ENCODE measurements around the gene ANXA2. TPM values are rescaled to one million over a fixed set of nuclear protein-coding genes. Genes with fewer than 3 reads are reported as not detected.
"Not testable (repeated sequence)": the region's sequence is repeated elsewhere in the genome, so short reads cannot be mapped to it uniquely, and the experiment has no call there.

Gene ANXA2
- polyA plus RNA-seq, 4 donors: 446 to 630 (median 526) TPM

GRCh38 chr15:60411774-60412425 lies 14.1 kb upstream of the ANXA2 start:
- DNase-seq (ENCODE audit: low read depth in 4 of 4, low spot score in 2 of 4): no peak

GRCh38 chr15:60410350-60410749 lies 12.6 kb upstream of the ANXA2 start:
- DNase-seq (ENCODE audit: low read depth in 4 of 4, low spot score in 2 of 4): not testable (repeated sequence)

GRCh38 chr15:60408463-60408981 lies 10.7 kb upstream of the ANXA2 start:
- DNase-seq (ENCODE audit: low read depth in 4 of 4, low spot score in 2 of 4): no peak

GRCh38 chr15:60407415-60407805 lies 9.6 kb upstream of the ANXA2 start:
- no peak for DNase-seq (ENCODE audit: low read depth in 4 of 4, low spot score in 2 of 4)

- no peak for DNase-seq (ENCODE audit: low read depth in 4 of 4, low spot score in 2 of 4)
These were observed 9.0 kb upstream of the ANXA2 start for GRCh38 chr15:60406513-60407414.

GRCh38 chr15:60405399-60405798 lies 7.6 kb upstream of the ANXA2 start:
- DNase-seq (ENCODE audit: low read depth in 4 of 4, low spot score in 2 of 4): no peak

- DNase-seq (ENCODE audit: low read depth in 4 of 4, low spot score in 2 of 4): not testable (repeated sequence)
These were observed 6.6 kb upstream of the ANXA2 start for GRCh38 chr15:60404351-60404750.

- DNase-seq (ENCODE audit: low read depth in 4 of 4, low spot score in 2 of 4): no peak
These were observed 3.2 kb upstream of the ANXA2 start for GRCh38 chr15:60400944-60401343.

- no peak for DNase-seq (ENCODE audit: low read depth in 4 of 4, low spot score in 2 of 4)
These were observed 2.1 kb upstream of the ANXA2 start for GRCh38 chr15:60399931-60400330.

- DNase-seq (ENCODE audit: low read depth in 4 of 4, low spot score in 2 of 4): no peak
These were observed 1.6 kb upstream of the ANXA2 start for GRCh38 chr15:60399246-60399915.

GRCh38 chr15:60396958-60397771 lies 621 bp downstream of the ANXA2 start:
- no peak for DNase-seq (ENCODE audit: low read depth in 4 of 4, low spot score in 2 of 4)

GRCh38 chr15:60396560-60396957 lies 1.2 kb downstream of the ANXA2 start:
- no peak for DNase-seq (ENCODE audit: low read depth in 4 of 4, low spot score in 2 of 4)

- DNase-seq (ENCODE audit: low read depth in 4 of 4, low spot score in 2 of 4): no peak
These were observed 1.7 kb downstream of the ANXA2 start for GRCh38 chr15:60396100-60396499.

GRCh38 chr15:60395276-60396011 lies 2.3 kb downstream of the ANXA2 start:
- no peak for DNase-seq (ENCODE audit: low read depth in 4 of 4, low spot score in 2 of 4)

- DNase-seq (ENCODE audit: low read depth in 4 of 4, low spot score in 2 of 4): no peak
These were observed 3.1 kb downstream of the ANXA2 start for GRCh38 chr15:60394689-60395097.

- DNase-seq (ENCODE audit: low read depth in 4 of 4, low spot score in 2 of 4): peak in 2 of 4 donors; percentile 63 to 76
These were observed 4.6 kb downstream of the ANXA2 start for GRCh38 chr15:60392986-60393790.

GRCh38 chr15:60392601-60392985 lies 5.2 kb downstream of the ANXA2 start:
- no peak for DNase-seq (ENCODE audit: low read depth in 4 of 4, low spot score in 2 of 4)

- no peak for DNase-seq (ENCODE audit: low read depth in 4 of 4, low spot score in 2 of 4)
These were observed 6.0 kb downstream of the ANXA2 start for GRCh38 chr15:60391722-60392315.
